RWPE2 (cell line): Measurements from ENCODE around the gene WNT9A.

Experiments
- ATAC-seq: fragments of 200-7000 bp; cut with Tn5 transposase; 3 replicates; pipeline ENCODE4 v1.9.1; 2021; ENCODE audit warnings: low read depth
- DNase-seq: peaks from one replicate; pipeline ENCODE4 v3.0.0-alpha.2; 2020; ENCODE audit warnings: low spot score
- H3K27ac ChIP-seq: fragments of 450-650 bp; 2 replicates; pipeline ENCODE4 v1.5.1; 2017; ENCODE audit warnings: mild to moderate bottlenecking; ENCODE audit not compliant: poor library complexity, severe bottlenecking
- H3K27me3 ChIP-seq: fragments of 250-450 bp; sonication (Bioruptor Pico); 2 replicates; pipeline ENCODE4 v1.5.1; 2021; ENCODE audit warnings: mild to moderate bottlenecking, moderate library complexity; ENCODE audit not compliant: insufficient read depth, poor library complexity, severe bottlenecking
- H3K36me3 ChIP-seq: fragments of 250-450 bp; sonication (Bioruptor Pico); 2 replicates; pipeline ENCODE4 v1.5.1; 2020; ENCODE audit warnings: low read depth, mild to moderate bottlenecking, moderate library complexity
- H3K4me1 ChIP-seq: fragments of 250-450 bp; sonication (Bioruptor Pico); 2 replicates; pipeline ENCODE4 v1.5.1; 2021; ENCODE audit warnings: mild to moderate bottlenecking, moderate library complexity; ENCODE audit not compliant: insufficient read depth, poor library complexity, severe bottlenecking
- H3K4me3 ChIP-seq: fragments of 250-450 bp; sonication (Bioruptor Pico); 2 replicates; pipeline ENCODE4 v1.5.1; 2021; ENCODE audit warnings: mild to moderate bottlenecking, moderate library complexity; ENCODE audit not compliant: severe bottlenecking
- H3K9me3 ChIP-seq: fragments of 250-450 bp; sonication (Bioruptor Pico); 2 replicates; pipeline ENCODE4 v1.5.1; 2021; ENCODE audit warnings: mild to moderate bottlenecking, moderate library complexity; ENCODE audit not compliant: severe bottlenecking
- CTCF ChIP-seq: fragments of 450-650 bp; IDR thresholded peaks from one replicate; pipeline ENCODE4 v1.5.1; 2017; ENCODE audit warnings: mild to moderate bottlenecking, moderate library complexity; ENCODE audit not compliant: poor library complexity, severe bottlenecking

The WNT9A gene

GRCh38 chr1:227920896-227921295, 26.8 kb downstream of the WNT9A start:
- TF ChIP-seq CTCF, result no peak
- no peaks in the 10 kb centered on the region for H3K36me3 ChIP-seq
- ATAC-seq, result no peak
- H3K27ac ChIP-seq, result no peak overlapping the region
- H3K9me3 ChIP-seq, result no peaks in the 10 kb centered on the region
- DNase-seq, result no peak
- no peak overlapping the region for H3K4me3 ChIP-seq
- no peaks in the 10 kb centered on the region for H3K27me3 ChIP-seq
- peaks cover 4% of the 10 kb centered on the region for H3K4me1 ChIP-seq

- no peak for TF ChIP-seq CTCF
- Histone ChIP-seq H3K4me3 (no peak overlapping the region), H3K27ac (no peak overlapping the region), H3K4me1 (peaks cover 6% of the 10 kb centered on the region), H3K36me3 (no peaks in the 10 kb centered on the region), H3K9me3 (no peaks in the 10 kb centered on the region), H3K27me3 (no peaks in the 10 kb centered on the region)
- no peak for ATAC-seq
- no peak for DNase-seq
Observed at GRCh38 chr1:227920426-227920825, 27.3 kb downstream of the WNT9A start.

- H3K9me3 ChIP-seq, result no peaks in the 10 kb centered on the region
- ATAC-seq (no peak), DNase-seq (no peak)
- no peak overlapping the region for H3K27ac ChIP-seq
- H3K27me3 ChIP-seq, result no peaks in the 10 kb centered on the region
- TF ChIP-seq CTCF, result no peak
- H3K4me3 ChIP-seq, result no peak overlapping the region
- no peaks in the 10 kb centered on the region for H3K36me3 ChIP-seq
- H3K4me1 ChIP-seq, result peaks cover 6% of the 10 kb centered on the region
Observed at GRCh38 chr1:227919906-227920305, 27.8 kb downstream of the WNT9A start.

- DNase-seq (no peak), ATAC-seq (no peak)
- Histone ChIP-seq H3K4me3 (no peak overlapping the region), H3K27ac (no peak overlapping the region), H3K36me3 (no peaks in the 10 kb centered on the region), H3K27me3 (no peaks in the 10 kb centered on the region), H3K9me3 (no peaks in the 10 kb centered on the region), H3K4me1 (peaks cover 6% of the 10 kb centered on the region)
- TF ChIP-seq CTCF, result no peak
Observed at GRCh38 chr1:227918736-227919135, 29.0 kb downstream of the WNT9A start.

- TF ChIP-seq CTCF, result no peak
- Histone ChIP-seq H3K27me3 (no peaks in the 10 kb centered on the region), H3K9me3 (no peaks in the 10 kb centered on the region), H3K4me3 (no peak overlapping the region), H3K36me3 (no peaks in the 10 kb centered on the region), H3K4me1 (peaks cover 6% of the 10 kb centered on the region), H3K27ac (no peak overlapping the region)
- ATAC-seq, result no peak
- DNase-seq, result no peak
Observed at GRCh38 chr1:227918083-227918700, 29.5 kb downstream of the WNT9A start.
